Measurements from ENCODE around the gene ARHGAP1.

- TF ChIP-seq, protein P1, sequence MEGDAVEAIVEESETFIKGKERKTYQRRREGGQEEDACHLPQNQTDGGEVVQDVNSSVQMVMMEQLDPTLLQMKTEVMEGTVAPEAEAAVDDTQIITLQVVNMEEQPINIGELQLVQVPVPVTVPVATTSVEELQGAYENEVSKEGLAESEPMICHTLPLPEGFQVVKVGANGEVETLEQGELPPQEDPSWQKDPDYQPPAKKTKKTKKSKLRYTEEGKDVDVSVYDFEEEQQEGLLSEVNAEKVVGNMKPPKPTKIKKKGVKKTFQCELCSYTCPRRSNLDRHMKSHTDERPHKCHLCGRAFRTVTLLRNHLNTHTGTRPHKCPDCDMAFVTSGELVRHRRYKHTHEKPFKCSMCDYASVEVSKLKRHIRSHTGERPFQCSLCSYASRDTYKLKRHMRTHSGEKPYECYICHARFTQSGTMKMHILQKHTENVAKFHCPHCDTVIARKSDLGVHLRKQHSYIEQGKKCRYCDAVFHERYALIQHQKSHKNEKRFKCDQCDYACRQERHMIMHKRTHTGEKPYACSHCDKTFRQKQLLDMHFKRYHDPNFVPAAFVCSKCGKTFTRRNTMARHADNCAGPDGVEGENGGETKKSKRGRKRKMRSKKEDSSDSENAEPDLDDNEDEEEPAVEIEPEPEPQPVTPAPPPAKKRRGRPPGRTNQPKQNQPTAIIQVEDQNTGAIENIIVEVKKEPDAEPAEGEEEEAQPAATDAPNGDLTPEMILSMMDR (IDR thresholded peaks at IDR 0.05 in 8 of 11, conservative IDR thresholded peaks at IDR 0.05 in 3 of 11), result no peak
- TF ChIP-seq POLR2A (IDR thresholded peaks at IDR 0.05), result no peak
Observed at GRCh38 chr11:46728659-46729040, 28.2 kb upstream of the ARHGAP1 start.

All from spleen (tissue), 7 donors.